SK-N-SH (cell line): Measurements from ENCODE around the gene UPK3B. TPM values are rescaled to one million over a fixed set of nuclear protein-coding genes. Genes with fewer than 3 reads are reported as not detected.
"Not testable (repeated sequence)": the region's sequence is repeated elsewhere in the genome, so short reads cannot be mapped to it uniquely, and the experiment has no call there.

Experiments used
- CTCF ChIA-PET: fragments of 300-600, 350-600 bp; formaldehyde crosslinking; extraction: SDS; loops from one replicate; lab custom pipeline; 2021; lab: Yijun Ruan, JAX
- POLR2A ChIA-PET: fragments of 350-600 bp; sonication (Branson Sonifier 250); formaldehyde crosslinking; extraction: SDS; loops from one replicate; lab custom pipeline; 2020; ENCODE audit warnings: antibody characterized with exemption, inconsistent platforms; lab: Yijun Ruan, JAX
- DNase-seq: peaks from one replicate; pipeline ENCODE4 v3.0.0; 2012
- H2AFZ ChIP-seq: fragments of 200-600 bp; sonication (generic); 2 replicates; pipeline ENCODE4 v1.8.1; 2016; ENCODE audit warnings: antibody characterized with exemption, mild to moderate bottlenecking, low read depth
- H3F3A ChIP-seq: fragments of 200-600 bp; sonication (generic); replicated peaks from 2 replicates; pipeline ENCODE3; 2016; ENCODE audit warnings: antibody characterized with exemption, mild to moderate bottlenecking; ENCODE audit not compliant: insufficient read depth
- H3K27ac ChIP-seq, 2 experiments: fragments of 200-500 bp in 1 of 2; fragments of 200-600 bp in 1 of 2; sonication (Bioruptor generic) in 1 of 2; sonication (generic), shearing (Covaris generic) in 1 of 2; 2 replicates each; pipeline versions ENCODE4 v1.5.1 to v1.6.1; 2014 to 2016; ENCODE audit warnings: low read depth in 2 of 2, inconsistent platforms in 1 of 2, low read length in 1 of 2, mild to moderate bottlenecking in 1 of 2, mixed read lengths in 1 of 2
- H3K27me3 ChIP-seq: fragments of 200-600 bp; sonication (generic), shearing (Covaris generic); 2 replicates; pipeline ENCODE4 v1.6.1; 2016; ENCODE audit warnings: mixed run types; ENCODE audit not compliant: insufficient read depth
- H3K36me3 ChIP-seq, 2 experiments: fragments of 200-500 bp in 1 of 2; fragments of 200-600 bp in 1 of 2; sonication (Bioruptor generic) in 1 of 2; sonication (generic) in 1 of 2; replicated peaks in 1 of 2; 2 replicates each; pipeline versions ENCODE3 to v1.5.1; 2014 to 2016; ENCODE audit warnings: low read length in 1 of 2, mild to moderate bottlenecking in 1 of 2; ENCODE audit not compliant: insufficient read depth in 2 of 2, control insufficient read depth in 1 of 2
- H3K4me1 ChIP-seq, 2 experiments: fragments of 200-500 bp in 1 of 2; fragments of 200-600 bp in 1 of 2; sonication (Bioruptor generic) in 1 of 2; sonication (generic), shearing (Covaris generic) in 1 of 2; 2 replicates each; pipeline versions ENCODE4 v1.5.1 to v1.6.1; 2014 to 2016; ENCODE audit warnings: low read depth in 1 of 2, low read length in 1 of 2, mixed run types in 1 of 2; ENCODE audit not compliant: insufficient read depth in 2 of 2, control insufficient read depth in 1 of 2
- H3K4me2 ChIP-seq: fragments of 200-600 bp; sonication (generic), shearing (Covaris generic); 2 replicates; pipeline ENCODE4 v1.6.1; 2017; ENCODE audit warnings: mixed run types
- H3K4me3 ChIP-seq, 2 experiments: fragments of 200-500 bp in 1 of 2; fragments of 200-600 bp in 1 of 2; sonication (Bioruptor generic) in 1 of 2; sonication (generic), shearing (Covaris generic) in 1 of 2; 2 replicates each; pipeline versions ENCODE4 v1.5.1 to v1.8.1; 2014 to 2016; ENCODE audit warnings: low read depth in 2 of 2, inconsistent platforms in 1 of 2, low read length in 1 of 2, mild to moderate bottlenecking in 1 of 2, mixed read lengths in 1 of 2, moderate library complexity in 1 of 2
- H3K79me2 ChIP-seq: fragments of 200-600 bp; sonication (generic); 2 replicates; pipeline ENCODE4 v1.8.1; 2017; ENCODE audit warnings: mild to moderate bottlenecking; ENCODE audit not compliant: insufficient read depth
- H3K9ac ChIP-seq: fragments of 200-600 bp; sonication (generic); 2 replicates; pipeline ENCODE4 v1.6.1; 2017; ENCODE audit warnings: mixed run types
- H3K9me2 ChIP-seq: fragments of 200-600 bp; sonication (generic); 2 replicates; pipeline ENCODE4 v1.6.1; 2017; ENCODE audit warnings: mixed run types
- H3K9me3 ChIP-seq: fragments of 200-600 bp; sonication (generic); 2 replicates; pipeline ENCODE4 v1.6.1; 2017; ENCODE audit warnings: mixed run types, mild to moderate bottlenecking, moderate library complexity
- H4K20me1 ChIP-seq: fragments of 200-600 bp; sonication (generic); 2 replicates; pipeline ENCODE4 v1.6.1; 2017; ENCODE audit warnings: mild to moderate bottlenecking, mixed run types; ENCODE audit not compliant: insufficient read depth
- CTCF ChIP-seq: fragments of 200-600 bp; sonication (generic); IDR thresholded peaks from 2 replicates; pipeline ENCODE4 v1.6.1; 2017; ENCODE audit warnings: antibody characterized with exemption, mild to moderate bottlenecking, moderate library complexity
- RAD21 ChIP-seq: IDR thresholded peaks from 2 replicates; pipeline ENCODE4 v1.6.1; 2012; ENCODE audit warnings: mild to moderate bottlenecking, low read length
- WGBS: methylation state at CpG from one replicate; pipeline ENCODE4 v1.1.6; 2017; ENCODE audit warnings: low lambda C conversion rate; 5-methylcytosine and 5-hydroxymethylcytosine counted together
- polyA plus RNA-seq, 3 experiments: library from polyadenylated mRNA; depleted of rRNA; stranded (reverse); fragments of >200 nt; gene quantifications; 2 replicates each; pipeline ENCODE4 v1.2.3, GENCODE V29; 2012

The UPK3B gene
- polyA plus RNA-seq, 1 of the 3 experiments (the other 2 are of a cell fraction) = not detected

- TF ChIP-seq RAD21 (peak; percentile 25), CTCF (peak; percentile 49)
- H3K79me2 ChIP-seq = not testable (repeated sequence)
These were observed 10.5 kb upstream of the UPK3B start for GRCh38 chr7:76499924-76500241.

GRCh38 chr7:76502224-76502623 lies 8.1 kb upstream of the UPK3B start:
- 84% methylated on average over 12 of the region's 13 CpGs for WGBS
- not testable (repeated sequence) for DNase-seq

More at GRCh38 chr7:76499924-76500241, 10.5 kb upstream of the UPK3B start:
- CTCF ChIA-PET, POLR2A ChIA-PET, H3K27ac ChIP-seq, H3K36me3 ChIP-seq, H3K9me2 ChIP-seq, DNase-seq, H3K9me3 ChIP-seq, H2AFZ ChIP-seq, H3F3A ChIP-seq, H3K27me3 ChIP-seq, H4K20me1 ChIP-seq, H3K4me3 ChIP-seq, H3K9ac ChIP-seq, H3K4me2 ChIP-seq, H3K4me1 ChIP-seq: not testable (repeated sequence)
- 0% methylated on average over 1 of the region's 19 CpGs for WGBS

GRCh38 chr7:76502836-76503235 lies 7.5 kb upstream of the UPK3B start:
- POLR2A ChIA-PET, DNase-seq, H3K4me1 ChIP-seq, H3K79me2 ChIP-seq, H3K36me3 ChIP-seq, H3K9me3 ChIP-seq, H3K9ac ChIP-seq, H3K27ac ChIP-seq, H3K4me2 ChIP-seq, H3K27me3 ChIP-seq, H4K20me1 ChIP-seq, H3F3A ChIP-seq, CTCF ChIA-PET, H3K9me2 ChIP-seq, H3K4me3 ChIP-seq, H2AFZ ChIP-seq: not testable (repeated sequence)
- WGBS = 95% methylated on average over 11 of the region's 16 CpGs

More at GRCh38 chr7:76502224-76502623, 8.1 kb upstream of the UPK3B start:
- H3K4me1 ChIP-seq, CTCF ChIA-PET, H3K79me2 ChIP-seq, H3K4me3 ChIP-seq, H3K9me2 ChIP-seq, H3K9ac ChIP-seq, H3F3A ChIP-seq, H3K27ac ChIP-seq, H3K9me3 ChIP-seq, H3K27me3 ChIP-seq, H3K36me3 ChIP-seq, POLR2A ChIA-PET, H2AFZ ChIP-seq, H4K20me1 ChIP-seq, H3K4me2 ChIP-seq: not testable (repeated sequence)

GRCh38 chr7:76503244-76503643 lies 7.1 kb upstream of the UPK3B start:
- H4K20me1 ChIP-seq, CTCF ChIA-PET, H3K9me2 ChIP-seq, H3K36me3 ChIP-seq, H3K4me2 ChIP-seq, H3F3A ChIP-seq, H3K9me3 ChIP-seq, DNase-seq, H3K27me3 ChIP-seq, H2AFZ ChIP-seq, H3K4me3 ChIP-seq, H3K27ac ChIP-seq, POLR2A ChIA-PET, H3K4me1 ChIP-seq, H3K9ac ChIP-seq, H3K79me2 ChIP-seq: not testable (repeated sequence)
- 92% methylated on average over 7 of the region's 12 CpGs for WGBS

- H3K36me3 ChIP-seq, H3K27me3 ChIP-seq, H3K4me1 ChIP-seq, H3K4me2 ChIP-seq, H4K20me1 ChIP-seq, H3K4me3 ChIP-seq, H2AFZ ChIP-seq, H3K9me2 ChIP-seq, H3K79me2 ChIP-seq, H3K9me3 ChIP-seq, POLR2A ChIA-PET, H3K9ac ChIP-seq, H3K27ac ChIP-seq, H3F3A ChIP-seq: not testable (repeated sequence)
- 87% methylated on average over 18 of the region's 33 CpGs for WGBS
- CTCF ChIA-PET = interaction anchor here (0.8 to 1.1 kb wide), 2 partner anchors 9 to 326 kb away, joined by 3 read pairs; no protein-coding TSS in a partner anchor
- peak; percentile 39 for DNase-seq
These were observed 5.8 kb upstream of the UPK3B start for GRCh38 chr7:76504351-76505167.
